Fibroblast of peridontal ligament (primary cell): ENCODE results near the gene SLC25A39.
"Not testable (repeated sequence)": the region's sequence is repeated elsewhere in the genome, so short reads cannot be mapped to it uniquely, and the experiment has no call there.

Source experiments
- DNase-seq: peaks from one replicate; pipeline ENCODE4 v3.0.0-alpha.2; 2010; ENCODE audit errors: extremely low read depth

The SLC25A39 gene

GRCh38 chr17:44324571-44325275 is at the start of gene SLC25A39:
Gene SLC25A39 (minus strand): TSS chr17:44324823. CDS start chr17:44323562, 1,261 bp downstream.
- peak; percentile 88 for DNase-seq

- DNase-seq = no peak
Observed at GRCh38 chr17:44372036-44372435, 47.4 kb upstream of the SLC25A39 start.

- not testable (repeated sequence) for DNase-seq
Observed at GRCh38 chr17:44369414-44370023, 44.9 kb upstream of the SLC25A39 start.

GRCh38 chr17:44368391-44369243 is 44.0 kb upstream of the SLC25A39 start:
- DNase-seq = not testable (repeated sequence)

DNA sequence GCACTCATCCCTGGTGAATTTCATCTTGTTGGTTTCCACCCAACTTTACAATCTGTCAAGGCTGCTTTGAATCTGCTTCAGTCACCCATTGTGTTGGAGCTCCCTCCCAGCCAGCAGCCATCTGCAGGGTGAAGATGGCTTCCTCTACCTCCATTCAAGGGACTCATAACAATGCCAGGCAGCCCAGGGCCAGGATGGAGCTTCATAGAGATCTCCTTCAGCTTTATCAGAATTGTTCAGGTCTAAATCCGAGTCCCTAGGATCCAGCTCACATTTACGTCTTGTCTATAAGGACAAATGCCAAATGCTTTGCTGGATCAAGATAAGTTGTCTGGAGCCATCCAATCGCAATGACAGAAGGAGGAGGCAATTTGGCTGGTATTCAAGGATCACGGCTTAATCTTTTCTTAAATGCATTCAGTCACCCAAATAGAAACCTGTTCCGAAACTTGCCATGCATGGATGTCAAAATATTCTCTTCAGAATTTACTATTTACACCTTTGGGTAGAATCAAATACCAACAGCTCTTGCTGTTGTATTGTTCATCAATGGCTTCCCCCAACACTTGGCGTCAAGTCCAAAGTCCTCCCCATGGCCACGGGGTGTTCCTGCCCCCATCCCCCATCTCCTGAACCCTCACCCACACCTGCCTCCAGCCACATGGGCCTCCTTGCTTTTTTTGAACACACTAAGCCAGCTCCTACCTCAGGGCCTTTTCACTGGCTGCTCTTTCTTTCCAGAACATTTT is 42.8 kb upstream of the SLC25A39 start:
- no peak for DNase-seq

- not testable (repeated sequence) for DNase-seq
Observed at GRCh38 chr17:44365051-44365450, 40.4 kb upstream of the SLC25A39 start.

- peak; percentile 22 for DNase-seq
Observed at GRCh38 chr17:44363613-44364159, 39.1 kb upstream of the SLC25A39 start, which contains the start of gene FAM171A2. Gene FAM171A2 (minus strand): TSS chr17:44363853. CDS start chr17:44363714, 139 bp downstream.

- DNase-seq = no peak
Observed at GRCh38 chr17:44362949-44363612, 38.5 kb upstream of the SLC25A39 start.

DNA sequence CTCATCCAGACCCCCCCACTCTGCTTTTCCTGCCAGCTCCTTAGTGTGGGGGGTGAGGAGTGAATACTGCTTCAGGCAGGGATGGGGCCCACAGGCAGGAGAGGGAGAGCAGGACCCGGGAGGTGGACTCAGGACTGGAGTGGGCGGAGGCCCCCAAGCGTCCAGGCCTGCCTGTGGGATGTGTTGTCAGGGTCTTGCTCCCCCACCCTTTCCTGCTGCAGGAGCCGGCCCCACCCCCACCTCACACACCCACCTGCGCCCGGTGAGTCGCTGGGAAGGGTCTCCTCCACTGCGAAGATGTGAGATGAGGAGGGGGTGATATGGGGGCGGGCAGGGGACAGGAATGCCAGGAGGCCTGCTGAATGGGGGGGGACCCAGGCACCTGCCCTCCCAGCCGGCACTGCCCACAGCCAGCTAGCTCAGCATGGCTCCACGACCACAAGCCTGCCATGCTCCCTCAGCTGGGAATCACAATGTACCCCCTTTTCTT is 37.9 kb upstream of the SLC25A39 start:
- DNase-seq = no peak

DNA sequence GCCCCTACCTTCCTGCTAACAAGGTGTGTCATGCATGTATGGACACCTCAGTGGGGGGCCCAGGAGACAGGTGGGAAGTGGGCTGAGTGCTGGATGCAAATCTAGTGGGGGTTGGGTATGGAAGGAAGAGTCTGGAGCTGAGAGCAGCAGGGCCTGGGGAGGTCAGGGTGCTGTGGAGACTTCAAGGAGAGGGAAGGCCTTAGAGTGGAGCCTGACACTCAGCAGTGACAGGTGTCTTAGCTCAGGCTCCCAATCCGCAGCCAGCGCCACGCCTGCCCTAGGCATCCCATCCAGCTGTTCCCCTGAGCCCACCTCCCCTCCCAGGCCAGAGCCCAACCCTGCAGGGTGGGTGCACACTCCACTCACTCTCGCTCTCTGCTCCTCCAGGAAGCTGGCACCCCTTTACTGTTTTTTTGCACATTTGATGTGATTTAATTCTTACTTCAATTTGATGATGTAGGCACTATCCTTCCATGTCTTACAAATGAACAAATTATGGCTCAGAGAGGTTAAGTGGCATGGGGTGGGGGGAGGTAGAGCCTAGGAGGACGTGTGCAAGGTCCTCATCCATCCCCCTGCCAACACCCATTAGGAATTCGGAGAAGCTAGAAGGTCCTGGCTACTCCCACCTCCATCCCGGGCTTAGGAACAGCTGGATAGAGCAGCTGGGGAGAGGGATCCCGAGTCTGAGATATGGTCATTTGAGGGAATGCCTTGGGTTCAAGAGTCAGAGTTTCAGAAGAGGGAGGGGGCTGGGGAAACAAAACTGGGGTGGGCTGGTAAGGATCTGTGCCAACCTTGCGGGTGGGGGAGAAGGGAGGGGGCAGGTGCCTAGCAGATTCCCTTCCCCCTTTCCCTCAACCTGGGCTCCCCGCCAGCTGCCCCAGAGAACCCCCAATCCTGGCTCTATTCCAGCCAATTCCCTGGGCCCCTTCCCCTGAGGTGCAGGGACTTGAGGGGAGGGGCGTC is 37.0 kb upstream of the SLC25A39 start:
- DNase-seq = no peak

GRCh38 chr17:44360826-44361225 is 36.2 kb upstream of the SLC25A39 start:
- peak; percentile 54 for DNase-seq

DNA sequence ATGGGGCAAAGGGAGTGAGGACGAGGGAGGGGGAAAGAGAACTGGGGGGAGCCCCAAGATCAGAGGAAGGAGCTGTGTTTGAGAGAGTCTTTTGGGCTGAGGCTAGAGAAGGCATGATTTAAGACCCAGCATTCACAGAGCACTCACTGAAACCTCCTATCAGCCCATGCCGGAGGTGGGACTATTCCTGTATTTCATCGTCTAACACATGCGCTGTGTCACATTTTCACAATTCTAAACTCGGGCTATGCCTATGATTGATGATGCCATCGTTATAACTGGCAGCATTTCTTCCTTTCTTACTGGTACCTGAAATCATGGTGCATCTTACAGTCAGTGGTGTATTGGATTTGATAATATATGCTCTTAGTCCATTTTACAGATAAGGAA is 35.5 kb upstream of the SLC25A39 start:
- DNase-seq = no peak

DNA sequence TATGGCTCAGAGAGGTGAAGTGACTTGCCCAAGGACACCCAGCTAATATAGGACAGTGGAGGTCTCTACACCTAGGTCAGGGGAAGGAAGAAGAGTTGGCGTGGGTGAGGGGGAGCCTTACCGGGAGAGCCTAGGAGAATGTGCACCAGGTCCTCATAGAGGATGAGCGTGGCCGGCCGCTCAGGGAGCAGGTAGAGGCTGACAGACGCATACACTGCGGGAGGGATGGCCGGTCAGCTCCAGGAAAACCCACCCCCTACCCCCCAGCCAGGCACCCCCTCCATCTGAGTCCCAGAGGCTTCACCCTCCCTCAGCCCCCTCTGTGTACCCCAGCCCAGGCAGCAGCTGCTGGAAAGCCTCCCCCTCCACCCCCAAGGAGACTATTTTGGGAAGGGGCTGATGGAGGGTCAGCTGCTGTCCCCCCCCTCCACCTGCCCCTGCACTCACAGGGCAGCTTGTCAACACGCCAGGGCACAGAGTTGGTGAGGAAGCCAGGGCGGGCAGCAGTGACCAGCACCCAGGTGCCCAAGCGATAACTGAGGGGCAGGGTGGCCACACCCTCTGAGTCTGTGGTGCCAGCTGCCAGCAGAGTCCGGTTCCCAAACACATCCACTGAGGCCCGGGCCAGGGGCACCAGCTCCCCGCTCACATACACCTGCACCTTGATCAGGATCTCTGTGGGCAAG is 35.0 kb upstream of the SLC25A39 start:
- DNase-seq = no peak

DNA sequence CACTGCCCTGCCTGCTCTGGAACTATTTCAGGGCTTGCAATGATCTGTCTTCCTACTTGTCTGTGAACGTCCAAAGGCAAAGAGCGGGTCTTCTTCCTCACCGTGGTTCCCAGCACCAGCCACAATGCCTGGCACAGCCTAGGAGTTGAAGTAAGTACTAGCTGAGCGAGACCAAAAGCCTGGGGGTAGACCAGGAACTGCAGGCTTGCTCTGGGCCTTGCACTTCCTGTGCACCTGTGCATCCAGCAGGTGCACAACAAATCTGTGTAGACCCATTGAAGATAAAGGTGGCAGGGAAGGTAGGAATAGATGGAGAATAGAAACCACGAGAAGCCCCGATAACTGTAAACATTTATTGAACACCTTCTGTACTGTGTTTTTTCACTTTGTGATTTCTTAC is 34.4 kb upstream of the SLC25A39 start:
- no peak for DNase-seq

DNA sequence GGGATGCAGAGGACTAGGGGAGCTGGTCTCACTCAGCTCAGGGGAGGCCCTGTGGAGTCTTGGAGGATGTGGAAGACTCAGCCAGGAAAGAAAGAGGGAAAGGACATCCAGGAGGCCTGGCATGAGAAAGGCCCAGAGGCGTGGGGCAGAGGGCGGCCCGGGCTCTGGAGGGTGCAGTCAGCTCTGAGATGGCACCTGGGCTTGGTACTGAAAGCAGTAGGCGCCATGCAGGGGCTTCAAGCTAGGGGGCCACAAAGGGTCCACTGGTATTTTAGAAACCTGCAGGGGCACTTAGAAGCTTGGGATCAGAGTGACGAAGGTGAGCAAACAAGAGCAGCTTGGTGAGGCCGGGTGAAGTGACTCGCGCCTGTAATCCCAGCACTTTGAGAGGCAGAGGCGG is 33.4 kb upstream of the SLC25A39 start:
- DNase-seq = no peak

GRCh38 chr17:44356241-44356640 is 31.6 kb upstream of the SLC25A39 start:
- DNase-seq = no peak

DNA sequence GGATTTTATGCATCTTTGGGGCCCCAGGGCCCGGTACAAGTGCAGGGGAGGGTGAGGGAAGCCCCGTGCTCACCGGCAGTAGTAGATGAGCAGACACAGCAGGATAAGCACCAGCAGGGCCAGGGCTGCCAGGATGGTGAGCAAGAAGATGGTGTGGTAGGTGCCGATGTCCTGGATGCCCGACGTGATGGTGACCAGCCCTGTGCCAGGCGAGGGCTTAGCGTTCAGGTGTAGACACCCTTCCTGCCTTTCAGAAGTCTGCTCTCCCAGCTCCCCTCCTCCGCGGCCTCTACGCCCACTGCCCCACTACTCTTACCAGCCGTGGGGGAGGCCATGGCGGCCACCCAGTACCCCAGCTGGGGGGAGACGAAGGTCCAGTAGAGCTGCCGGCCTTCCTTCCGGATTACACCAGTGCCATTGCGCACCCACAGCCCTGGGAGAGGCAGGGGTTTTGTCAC is 31.0 kb upstream of the SLC25A39 start:
- no peak for DNase-seq
